GM13976 (cell line): ENCODE results near the gene CNOT6.

ENCODE experiments used
- DNase-seq: peaks from one replicate; pipeline ENCODE4 v3.0.0; 2012; ENCODE audit warnings: low spot score
- in situ Hi-C: fragments of 300-500 bp; cut with MboI; formaldehyde crosslinking; loops from one replicate; pipeline ENCODE4 v1.12.0; 2022; ENCODE audit warnings: low sequenced_read_pairs, mixed read lengths, inconsistent platforms; ENCODE audit not compliant: unreplicated experiment
- TF ChIP-seq, protein P1 (sequence below): IDR thresholded peaks from 2 replicates; pipeline ENCODE4 v1.5.1; 2012; ENCODE audit warnings: borderline replicate concordance, mild to moderate bottlenecking; ENCODE audit not compliant: insufficient read depth; ENCODE audit errors: extremely low read depth, missing control alignments, control extremely low read depth

Gene CNOT6

DNA sequence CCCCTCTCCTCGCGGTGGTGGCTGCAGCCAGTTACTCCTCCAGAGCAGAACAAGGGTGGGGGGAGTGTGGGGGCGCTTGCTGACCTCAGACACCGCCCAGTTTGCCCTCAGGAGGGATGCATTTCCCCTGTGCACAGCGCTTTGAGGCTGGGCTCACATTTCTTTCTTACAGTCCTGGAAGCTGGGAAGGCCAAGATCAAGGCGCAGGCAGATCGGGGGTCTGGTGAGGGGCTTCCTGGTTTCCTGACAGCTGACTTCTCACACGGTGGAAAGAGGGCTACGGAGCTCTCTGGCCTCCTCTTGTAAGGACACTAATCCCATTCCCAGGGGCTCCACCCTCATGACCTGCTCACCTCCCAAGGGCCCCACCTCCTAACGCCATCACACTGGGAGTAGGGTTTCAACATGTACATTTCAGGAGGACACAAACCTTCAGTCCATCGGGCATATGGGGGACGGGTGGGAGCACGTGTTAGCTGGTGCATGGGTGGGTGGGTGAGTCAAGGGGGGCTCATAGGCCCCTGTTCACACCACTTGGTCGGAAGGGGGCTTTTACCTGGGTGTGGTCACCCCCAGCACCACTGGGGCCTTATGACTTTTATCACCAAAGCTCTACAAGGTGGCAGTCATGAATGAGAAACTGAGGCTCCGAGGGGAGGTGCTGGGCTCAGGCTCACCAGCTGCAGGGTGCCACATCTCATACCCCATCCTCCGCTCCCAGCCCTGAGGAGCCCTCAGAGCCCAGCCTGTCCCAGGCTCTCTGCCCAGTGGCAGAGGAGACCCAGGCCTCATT lies 104.8 kb downstream of the CNOT6 start:
- in situ Hi-C loops = no loop called here
- TF ChIP-seq, protein P1, sequence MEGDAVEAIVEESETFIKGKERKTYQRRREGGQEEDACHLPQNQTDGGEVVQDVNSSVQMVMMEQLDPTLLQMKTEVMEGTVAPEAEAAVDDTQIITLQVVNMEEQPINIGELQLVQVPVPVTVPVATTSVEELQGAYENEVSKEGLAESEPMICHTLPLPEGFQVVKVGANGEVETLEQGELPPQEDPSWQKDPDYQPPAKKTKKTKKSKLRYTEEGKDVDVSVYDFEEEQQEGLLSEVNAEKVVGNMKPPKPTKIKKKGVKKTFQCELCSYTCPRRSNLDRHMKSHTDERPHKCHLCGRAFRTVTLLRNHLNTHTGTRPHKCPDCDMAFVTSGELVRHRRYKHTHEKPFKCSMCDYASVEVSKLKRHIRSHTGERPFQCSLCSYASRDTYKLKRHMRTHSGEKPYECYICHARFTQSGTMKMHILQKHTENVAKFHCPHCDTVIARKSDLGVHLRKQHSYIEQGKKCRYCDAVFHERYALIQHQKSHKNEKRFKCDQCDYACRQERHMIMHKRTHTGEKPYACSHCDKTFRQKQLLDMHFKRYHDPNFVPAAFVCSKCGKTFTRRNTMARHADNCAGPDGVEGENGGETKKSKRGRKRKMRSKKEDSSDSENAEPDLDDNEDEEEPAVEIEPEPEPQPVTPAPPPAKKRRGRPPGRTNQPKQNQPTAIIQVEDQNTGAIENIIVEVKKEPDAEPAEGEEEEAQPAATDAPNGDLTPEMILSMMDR = no peak
- no peak for DNase-seq

DNA sequence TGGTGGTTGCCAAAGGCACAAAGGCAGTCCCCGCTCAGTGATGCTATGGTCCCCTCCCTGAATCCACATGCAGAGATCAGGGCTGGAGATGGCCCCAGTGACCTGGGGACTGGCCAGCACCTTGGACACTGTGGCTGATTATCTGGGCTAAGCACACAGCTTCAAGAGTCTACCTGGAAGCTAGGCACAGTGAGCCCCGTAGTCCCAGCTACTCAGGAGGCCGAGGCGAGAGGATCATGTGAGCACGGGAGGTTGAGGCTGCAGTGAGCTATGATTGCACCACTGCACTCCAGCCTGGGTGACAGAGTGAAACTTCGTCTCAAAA lies 105.4 kb downstream of the CNOT6 start:
- peak; percentile 31 for DNase-seq
- in situ Hi-C loops = no loop called here
- TF ChIP-seq, protein P1 = no peak

DNA sequence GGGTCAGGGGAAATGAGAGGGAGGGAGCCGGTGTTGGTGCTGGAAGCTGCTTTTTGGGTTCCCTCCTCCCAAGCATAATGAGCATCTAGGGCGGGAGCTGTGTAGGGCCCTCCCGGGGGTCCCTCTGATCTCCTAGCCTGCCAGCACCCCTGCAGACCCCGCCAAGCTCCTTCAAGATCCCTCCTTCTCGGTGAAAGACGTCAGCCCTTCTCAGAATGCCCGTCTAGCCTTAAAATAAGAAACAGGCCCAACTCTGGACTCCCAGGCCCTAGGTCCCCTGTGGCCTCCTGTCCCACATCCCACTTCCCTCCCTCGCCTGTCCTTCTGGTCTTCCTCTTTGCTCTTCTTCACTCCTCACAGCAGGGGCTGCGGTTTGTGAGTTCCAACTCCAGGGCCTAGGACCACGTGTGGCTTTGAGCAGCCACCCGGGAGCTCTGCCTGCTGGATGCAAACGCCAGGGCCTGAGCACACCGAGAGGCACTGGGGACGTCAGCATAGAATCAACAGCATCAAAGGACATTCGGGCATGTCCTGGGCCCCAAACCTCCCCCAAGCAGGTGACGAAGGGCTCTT lies 105.9 kb downstream of the CNOT6 start:
- DNase-seq = peak; percentile 26
- TF ChIP-seq, protein P1 = no peak
- in situ Hi-C loops = no loop called here

DNA sequence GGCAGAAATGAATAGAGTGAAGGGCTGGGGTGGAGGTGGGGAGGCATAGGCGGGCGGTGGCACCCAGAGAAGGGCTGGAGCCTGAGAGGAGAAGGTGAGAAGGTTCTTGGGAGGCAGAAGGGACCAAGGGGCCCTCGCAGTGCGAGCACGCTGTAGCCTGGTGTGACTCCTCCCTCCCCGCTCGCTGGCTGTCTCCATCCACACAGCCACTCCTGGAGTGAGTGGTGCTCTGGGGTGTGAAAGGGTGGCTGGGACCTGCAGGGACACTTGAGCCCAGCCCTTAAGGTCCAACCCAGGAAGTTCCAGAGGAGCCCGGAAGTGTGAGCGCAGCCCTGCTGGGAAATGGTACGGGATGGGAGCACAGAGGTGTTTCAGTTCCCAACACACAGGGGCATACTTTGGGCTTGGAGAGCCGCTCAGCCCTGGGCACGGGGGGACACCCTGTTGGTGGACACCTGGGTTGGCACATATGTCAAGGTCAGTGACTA lies 106.4 kb downstream of the CNOT6 start:
- DNase-seq = peak; percentile 22
- in situ Hi-C loops = no loop called here
- TF ChIP-seq, protein P1 = no peak

DNA sequence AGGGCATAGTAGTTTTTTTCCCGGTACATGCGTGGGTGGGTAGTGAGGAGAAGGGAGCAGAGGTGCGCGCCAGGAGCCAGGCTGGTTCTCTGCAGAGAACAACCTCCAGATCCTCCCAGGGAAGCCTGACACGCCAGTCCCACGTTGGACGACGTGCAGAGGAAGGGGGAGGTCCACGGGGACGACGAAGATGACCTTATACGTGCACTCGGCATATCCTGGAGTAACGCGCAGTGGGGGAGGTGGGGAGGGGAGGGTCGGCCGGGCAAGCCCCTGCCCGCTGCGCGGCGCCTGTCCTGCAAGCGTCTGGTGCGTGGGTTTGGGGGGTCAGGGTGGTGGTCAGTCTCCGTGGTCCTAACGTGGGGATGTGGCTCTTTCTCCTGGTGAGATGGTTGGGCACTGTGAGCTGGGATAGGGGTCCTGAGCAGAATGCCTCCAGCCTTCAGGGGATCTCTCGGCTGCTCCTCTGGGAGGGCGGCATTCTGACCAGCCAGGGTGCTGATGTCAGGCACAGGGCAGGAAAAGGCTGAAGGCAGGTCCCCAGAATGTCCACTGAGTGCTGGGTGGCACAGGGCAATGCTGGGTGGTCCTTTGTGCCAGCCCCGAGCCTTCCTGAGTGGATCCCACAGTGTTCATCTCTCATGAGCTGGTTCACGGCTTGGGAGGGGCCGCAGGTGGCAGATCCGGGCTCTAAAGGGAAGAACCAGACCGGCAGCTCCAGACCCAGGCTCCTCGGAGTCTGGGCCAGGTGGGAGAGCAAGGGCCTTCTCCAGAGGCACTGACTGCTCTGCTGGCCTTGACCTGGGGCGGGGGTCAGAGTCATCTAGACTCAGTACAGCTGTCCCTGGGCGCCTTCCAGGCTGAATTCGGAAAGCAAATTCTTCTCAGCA lies 107.7 kb downstream of the CNOT6 start:
- no peak for DNase-seq
- TF ChIP-seq, protein P1 = no peak
- in situ Hi-C loops = no loop called here

DNA sequence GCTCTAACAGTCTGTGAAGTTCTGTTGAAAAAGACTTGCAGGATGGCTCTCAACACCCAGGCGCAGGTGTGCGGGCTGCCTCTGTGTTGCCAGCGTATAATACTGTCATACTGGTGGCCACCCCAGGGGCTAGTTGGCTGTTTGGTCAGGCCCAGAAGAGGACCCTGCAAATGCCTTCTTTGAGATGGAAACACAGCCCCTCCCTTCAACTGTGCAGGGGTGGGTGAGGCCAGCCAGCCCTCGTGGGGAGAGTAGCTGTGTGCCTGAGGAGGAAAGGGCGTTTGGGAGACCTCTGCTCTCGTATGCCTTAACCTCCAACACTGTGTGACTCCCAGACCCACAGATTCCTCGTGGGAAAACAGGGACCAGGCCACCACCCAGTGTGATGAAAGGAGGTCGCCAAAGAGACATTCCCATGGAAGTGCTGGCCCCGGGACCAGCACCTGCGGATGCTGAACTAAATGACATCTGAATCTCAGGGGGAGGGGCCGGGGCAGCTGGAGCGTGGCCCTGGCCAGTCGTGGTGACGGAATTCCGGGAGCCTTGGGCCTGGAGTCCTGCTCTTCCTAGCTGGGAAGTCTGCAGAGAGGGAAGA lies 108.4 kb downstream of the CNOT6 start:
- TF ChIP-seq, protein P1 = no peak
- in situ Hi-C loops = no loop called here
- no peak for DNase-seq
